GM21423 (cell line): ENCODE measurements around the gene DYNLRB1.

Experiments used
- ATAC-seq: cut with Tn5 transposase; IDR thresholded peaks from one replicate; pipeline ENCODE4 v1.9.1; 2021; ENCODE audit warnings: mild to moderate bottlenecking, moderate library complexity; ENCODE audit not compliant: unreplicated experiment

DYNLRB1 gene

GRCh38 chr20:34552569-34552968 lies 36.3 kb downstream of the DYNLRB1 start:
- ATAC-seq, result no peak

- no peak for ATAC-seq
These were observed 37.2 kb downstream of the DYNLRB1 start for GRCh38 chr20:34553366-34553867.

- ATAC-seq, result no peak
These were observed 41.7 kb downstream of the DYNLRB1 start for GRCh38 chr20:34557936-34558319.

- peak; percentile 67 for ATAC-seq
These were observed 42.3 kb downstream of the DYNLRB1 start, which contains the start of gene MAP1LC3A for GRCh38 chr20:34558320-34559218. MAP1LC3A (plus strand) TSS chr20:34558718; CDS start chr20:34558869, 151 bp downstream.

GRCh38 chr20:34559311-34560140 lies 43.3 kb downstream of the DYNLRB1 start:
- ATAC-seq, result no peak

GRCh38 chr20:34560141-34560523 lies 43.9 kb downstream of the DYNLRB1 start:
- ATAC-seq, result no peak

GRCh38 chr20:34560614-34561013 lies 44.4 kb downstream of the DYNLRB1 start:
- no peak for ATAC-seq

- no peak for ATAC-seq
These were observed 45.4 kb downstream of the DYNLRB1 start for GRCh38 chr20:34561661-34562060.

GRCh38 chr20:34562641-34563040 lies 46.4 kb downstream of the DYNLRB1 start:
- ATAC-seq, result no peak

- no peak for ATAC-seq
These were observed 48.6 kb downstream of the DYNLRB1 start for GRCh38 chr20:34564833-34565232.

GRCh38 chr20:34566978-34567891 lies 51.0 kb downstream of the DYNLRB1 start:
- no peak for ATAC-seq

- no peak for ATAC-seq
These were observed 52.0 kb downstream of the DYNLRB1 start for GRCh38 chr20:34567892-34568865.

- ATAC-seq, result no peak
These were observed 53.4 kb downstream of the DYNLRB1 start for GRCh38 chr20:34569598-34569997.

- no peak for ATAC-seq
These were observed 54.7 kb downstream of the DYNLRB1 start for GRCh38 chr20:34570859-34571306.

GRCh38 chr20:34571753-34572152 lies 55.5 kb downstream of the DYNLRB1 start:
- ATAC-seq, result no peak

- no peak for ATAC-seq
These were observed 57.5 kb downstream of the DYNLRB1 start for GRCh38 chr20:34573541-34574300.

- ATAC-seq, result no peak
These were observed 58.2 kb downstream of the DYNLRB1 start for GRCh38 chr20:34574426-34574825.

- no peak for ATAC-seq
These were observed 58.6 kb downstream of the DYNLRB1 start for GRCh38 chr20:34574861-34575260.

- no peak for ATAC-seq
These were observed 59.0 kb downstream of the DYNLRB1 start for GRCh38 chr20:34575271-34575670.
